GM19351 (cell line): Measurements from ENCODE around the gene BNIP1.

ENCODE experiments used
- ATAC-seq: cut with Tn5 transposase; IDR thresholded peaks from one replicate; pipeline ENCODE4 v1.9.1; 2021; ENCODE audit warnings: mild to moderate bottlenecking, moderate library complexity; ENCODE audit not compliant: unreplicated experiment

Gene BNIP1

GRCh38 chr5:173163219-173163618, 18.9 kb downstream of the BNIP1 start:
- ATAC-seq, result no peak

- ATAC-seq, result no peak
Measured at GRCh38 chr5:173165177-173166016, 21.1 kb downstream of the BNIP1 start.

- no peak for ATAC-seq
Measured at GRCh38 chr5:173172166-173172565, 27.8 kb downstream of the BNIP1 start.

- ATAC-seq, result no peak
Measured at GRCh38 chr5:173175523-173175922, 31.2 kb downstream of the BNIP1 start.

GRCh38 chr5:173178369-173178910, 34.1 kb downstream of the BNIP1 start:
- no peak for ATAC-seq

GRCh38 chr5:173180331-173180730, 36.0 kb downstream of the BNIP1 start:
- ATAC-seq, result no peak

GRCh38 chr5:173187054-173187743, 42.9 kb downstream of the BNIP1 start:
- no peak for ATAC-seq

- no peak for ATAC-seq
Measured at GRCh38 chr5:173188280-173188679, 43.9 kb downstream of the BNIP1 start.

GRCh38 chr5:173191015-173191414, 46.7 kb downstream of the BNIP1 start:
- no peak for ATAC-seq

- no peak for ATAC-seq
Measured at GRCh38 chr5:173191561-173191960, 47.2 kb downstream of the BNIP1 start.

- no peak for ATAC-seq
Measured at GRCh38 chr5:173192561-173192960, 48.2 kb downstream of the BNIP1 start.

- ATAC-seq, result no peak
Measured at GRCh38 chr5:173196133-173196952, 52.0 kb downstream of the BNIP1 start.

- ATAC-seq, result no peak
Measured at GRCh38 chr5:173197375-173197891, 53.1 kb downstream of the BNIP1 start.

- ATAC-seq, result no peak
Measured at GRCh38 chr5:173198049-173198448, 53.7 kb downstream of the BNIP1 start.

GRCh38 chr5:173200356-173200755, 56.0 kb downstream of the BNIP1 start:
- no peak for ATAC-seq

- no peak for ATAC-seq
Measured at GRCh38 chr5:173201636-173202265, 57.4 kb downstream of the BNIP1 start.

- no peak for ATAC-seq
Measured at GRCh38 chr5:173202266-173202875, 58.0 kb downstream of the BNIP1 start.

GRCh38 chr5:173204185-173204979, 60.1 kb downstream of the BNIP1 start:
- ATAC-seq, result no peak

GRCh38 chr5:173205916-173206315, 61.6 kb downstream of the BNIP1 start:
- ATAC-seq, result no peak
